ENCODE data around the gene NMBR.
A peak's percentile ranks its signal among the peaks of the same experiment; 100 is the strongest.
"Not testable (repeated sequence)": the region's sequence is repeated elsewhere in the genome, so short reads cannot be mapped to it uniquely, and the experiment has no call there.

NMBR gene

DNA sequence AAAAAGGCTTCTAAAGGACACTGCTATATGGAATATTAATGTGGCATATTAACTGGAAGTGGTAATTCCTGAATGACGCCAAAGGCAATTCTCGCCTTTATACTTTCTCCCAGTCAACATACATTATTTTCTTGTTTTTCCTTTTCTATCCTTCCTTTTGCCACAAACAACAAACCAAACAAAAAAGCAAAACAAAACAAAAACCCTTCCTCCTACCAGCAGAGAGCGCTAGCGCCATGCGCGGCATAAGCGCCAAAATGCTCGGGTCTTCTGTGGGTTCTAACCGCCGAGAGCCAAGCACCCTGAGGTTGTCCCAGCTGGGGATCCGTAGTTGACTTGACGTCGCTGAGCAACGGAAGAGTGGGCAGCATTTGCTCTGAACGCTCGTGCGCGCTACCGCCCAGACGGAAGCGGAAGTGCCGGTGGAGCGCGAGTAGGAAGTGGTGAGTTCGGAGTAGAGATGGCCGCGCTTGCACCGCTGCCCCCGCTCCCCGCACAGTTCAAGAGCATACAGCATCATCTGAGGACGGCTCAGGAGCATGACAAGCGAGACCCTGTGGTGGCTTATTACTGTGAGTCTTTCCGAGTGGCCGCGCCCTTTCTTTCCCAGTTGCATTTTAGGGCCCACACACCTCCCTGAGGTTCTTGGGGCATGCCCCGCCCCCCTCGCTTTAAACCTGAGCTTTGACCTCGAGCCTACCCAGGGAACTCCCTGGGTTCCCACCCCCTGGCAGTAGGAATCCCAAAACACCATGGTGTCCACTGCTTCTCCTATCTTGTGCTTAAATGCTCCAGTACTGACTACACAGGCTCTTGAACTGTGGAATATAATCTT is at the start of gene NMBR, which contains the start of gene VTA1:
Gene NMBR, minus strand, starts transcription at position 295 of the 835 bp plus-strand sequence. CDS start 58,464 bp downstream, outside the sequence.
Gene VTA1, plus strand, starts transcription at position 436 of the 835 bp plus-strand sequence. Its CDS starts 25 bp downstream, at position 461.
- DNase-seq, result peak; percentile 99

- no peak for DNase-seq
Measured at GRCh38 chr6:142195862-142196541, 49.1 kb upstream of the NMBR start.

DNA sequence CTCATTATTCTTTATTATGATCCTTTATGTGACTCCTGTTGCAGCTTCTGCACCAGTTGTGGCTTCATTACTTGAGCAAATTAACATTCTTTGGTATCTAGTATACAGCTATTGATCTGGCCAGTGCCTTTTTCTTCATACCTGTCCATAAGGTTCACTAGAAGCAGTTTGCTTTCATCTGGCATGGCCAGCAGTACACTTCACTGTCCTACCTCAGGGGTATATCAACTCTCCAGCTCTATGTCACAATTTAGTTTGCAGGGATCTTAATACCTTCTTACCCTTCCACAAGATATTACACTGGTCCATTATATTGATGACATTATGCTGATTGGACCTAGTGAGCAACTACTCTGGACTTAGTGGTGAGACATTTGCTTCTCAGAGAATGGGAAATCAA is 46.7 kb upstream of the NMBR start:
- DNase-seq, result no peak

- no peak for DNase-seq
Measured at GRCh38 chr6:142192343-142192742, 45.4 kb upstream of the NMBR start.

GRCh38 chr6:142189057-142189456 is 42.1 kb upstream of the NMBR start:
- no peak for DNase-seq

GRCh38 chr6:142188341-142188740 is 41.4 kb upstream of the NMBR start:
- DNase-seq, result not testable (repeated sequence)

- no peak for DNase-seq
Measured at GRCh38 chr6:142187209-142187608, 40.3 kb upstream of the NMBR start.

DNA sequence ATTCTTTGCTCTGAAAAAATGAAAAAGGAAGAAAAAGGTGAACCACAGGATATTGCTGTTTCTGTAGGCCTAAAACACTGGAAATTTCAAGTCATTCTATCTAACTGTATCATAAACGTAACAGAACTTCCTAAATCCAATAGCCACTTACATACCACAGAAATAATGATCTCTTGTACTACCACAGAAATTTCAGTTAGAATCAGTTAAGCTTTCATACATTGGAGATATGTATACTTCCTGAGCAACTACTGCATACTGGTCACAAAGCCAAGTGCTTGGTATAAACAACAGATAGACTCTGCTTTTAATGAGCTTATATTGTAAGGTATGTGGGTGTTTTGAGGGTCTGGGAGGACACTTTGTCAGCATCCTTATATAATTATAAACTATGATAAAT is 38.7 kb upstream of the NMBR start:
- DNase-seq, result no peak

- no peak for DNase-seq
Measured at GRCh38 chr6:142184307-142184706, 37.4 kb upstream of the NMBR start.

DNA sequence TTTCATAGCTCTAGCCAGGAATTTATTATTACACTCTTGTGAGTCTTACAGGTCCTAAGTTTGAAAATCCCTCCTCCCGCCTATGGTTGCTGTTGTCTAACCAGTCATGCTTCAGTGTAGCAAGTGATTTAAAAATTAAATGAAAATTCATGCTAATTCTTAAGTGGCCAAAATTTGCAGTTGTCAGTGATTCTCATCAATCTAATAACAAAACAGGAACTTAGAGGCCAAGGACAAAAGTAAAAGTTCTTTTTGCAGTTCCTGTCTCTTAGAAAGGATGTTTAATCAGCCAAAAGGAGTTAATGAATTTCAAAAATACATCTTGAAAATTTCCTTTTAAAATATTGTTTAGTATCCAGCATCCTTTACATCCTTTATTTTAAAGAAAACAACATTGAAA is 36.4 kb upstream of the NMBR start:
- DNase-seq, result no peak

- no peak for DNase-seq
Measured at GRCh38 chr6:142182004-142182403, 35.1 kb upstream of the NMBR start.

GRCh38 chr6:142178129-142178528 is 31.2 kb upstream of the NMBR start:
- DNase-seq, result no peak

DNA sequence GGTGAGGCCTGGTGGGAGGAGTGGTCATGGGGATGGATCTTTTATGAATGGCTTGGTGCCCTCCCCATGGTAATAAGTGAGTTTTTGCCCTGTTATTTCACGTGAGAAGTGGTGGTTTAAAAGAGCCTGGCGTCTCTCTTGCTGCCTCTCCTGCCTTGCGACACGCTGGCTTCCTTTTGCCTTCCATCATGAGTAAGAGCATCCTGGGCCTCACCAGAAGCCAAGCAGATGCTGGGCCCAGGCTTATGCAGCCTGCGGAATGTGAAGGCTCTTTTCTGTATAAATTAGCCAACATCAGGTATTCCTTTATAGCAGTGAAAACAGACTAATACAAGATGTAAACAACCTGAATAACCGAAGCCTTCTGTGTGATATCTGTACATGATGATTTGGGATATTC is 27.8 kb upstream of the NMBR start:
- DNase-seq, result no peak

DNA sequence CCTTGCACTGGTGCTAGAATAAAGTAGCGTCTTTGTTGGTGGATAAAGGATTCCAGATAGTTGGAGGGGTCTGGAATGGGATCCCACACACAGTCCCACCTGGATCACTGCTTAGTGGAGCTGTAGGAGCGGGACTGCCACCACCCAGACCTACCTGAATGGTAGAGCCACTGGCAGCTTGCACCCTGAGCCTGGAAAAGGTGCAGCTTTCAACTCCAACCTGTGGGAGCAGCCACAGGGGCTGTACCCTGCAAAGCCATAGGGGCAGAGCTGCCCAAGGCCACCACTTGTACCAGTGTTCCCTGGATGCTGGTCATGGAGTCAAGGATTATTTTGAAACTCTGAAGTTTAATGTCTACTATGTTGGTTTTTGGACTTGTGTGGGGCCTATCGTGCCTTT is 27.1 kb upstream of the NMBR start:
- no peak for DNase-seq

GRCh38 chr6:142172758-142173157 is 25.8 kb upstream of the NMBR start:
- no peak for DNase-seq

DNA sequence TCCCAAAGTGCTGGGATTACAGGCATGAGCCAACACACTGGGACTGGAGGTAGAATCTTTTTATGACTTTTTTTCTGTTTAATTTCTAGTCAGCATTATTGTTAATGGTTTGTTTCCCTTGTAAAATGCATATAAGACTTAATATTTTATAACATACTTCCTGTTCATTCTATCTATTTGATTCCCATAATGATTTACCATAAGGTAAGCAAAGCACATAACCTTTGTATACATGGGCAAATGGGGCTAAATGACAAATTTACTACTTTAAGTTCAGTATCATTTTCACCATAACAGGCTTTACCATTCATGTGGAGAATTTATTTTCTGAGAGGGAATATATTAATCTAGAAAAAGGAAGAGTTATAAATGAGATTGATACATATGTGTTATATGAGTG is 24.4 kb upstream of the NMBR start:
- no peak for DNase-seq

DNA sequence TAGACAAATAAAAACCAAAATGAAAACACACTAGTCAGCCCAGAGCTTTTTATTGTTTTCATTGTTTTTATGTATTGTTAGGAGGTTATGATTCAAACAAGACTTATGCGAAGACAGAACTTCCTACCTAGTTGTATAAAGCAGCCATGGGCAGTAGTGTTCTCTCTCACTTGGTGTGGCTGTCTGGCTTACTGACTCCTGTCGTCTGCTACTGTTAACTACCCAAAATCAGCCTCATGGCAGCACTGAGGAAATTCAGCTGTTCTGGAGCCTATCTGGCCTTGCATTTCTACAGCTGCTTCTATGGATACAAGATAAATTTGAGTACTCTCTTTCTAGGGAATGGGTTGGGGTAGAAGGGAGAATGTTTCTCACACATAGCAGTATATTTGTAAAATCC is 20.6 kb upstream of the NMBR start:
- DNase-seq, result no peak

GRCh38 chr6:142167071-142167470 is 20.1 kb upstream of the NMBR start:
- DNase-seq, result no peak

- DNase-seq, result no peak
Measured at GRCh38 chr6:142165227-142165626, 18.3 kb upstream of the NMBR start.

DNA sequence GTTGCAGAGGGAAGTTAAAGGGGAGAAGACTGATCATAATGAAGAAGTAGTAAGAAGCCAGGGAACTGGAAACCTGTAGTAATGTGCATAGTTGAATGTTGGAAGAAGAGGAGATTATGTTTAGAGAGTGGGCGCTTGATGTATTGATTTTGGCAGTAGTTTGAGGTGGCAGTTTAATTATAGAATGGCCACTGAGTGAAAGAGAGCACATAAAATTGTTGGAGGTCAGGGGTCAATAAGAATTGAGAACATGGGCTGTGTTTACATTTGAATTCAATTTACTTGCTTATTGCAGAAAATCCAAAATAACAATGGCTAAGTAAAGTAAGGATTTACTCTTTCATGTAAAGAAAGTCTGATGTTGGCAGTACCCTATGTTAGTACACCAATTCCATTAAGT is 15.9 kb upstream of the NMBR start:
- DNase-seq, result no peak

DNA sequence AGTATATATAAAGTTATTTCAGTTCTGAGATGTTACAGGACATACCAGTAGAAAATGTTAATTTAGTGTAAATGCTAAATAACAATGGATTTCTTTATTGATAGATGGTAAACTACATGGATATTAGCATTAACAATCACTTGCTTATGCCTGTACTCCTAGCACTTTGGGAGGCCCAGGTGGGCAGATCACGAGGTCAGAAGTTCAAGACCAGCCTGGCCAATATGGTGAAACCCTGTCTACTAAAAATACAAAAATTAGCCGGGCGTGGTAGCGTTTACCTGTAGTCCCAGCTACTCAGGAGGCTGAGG is 9.8 kb upstream of the NMBR start:
- DNase-seq, result not testable (repeated sequence)

DNA sequence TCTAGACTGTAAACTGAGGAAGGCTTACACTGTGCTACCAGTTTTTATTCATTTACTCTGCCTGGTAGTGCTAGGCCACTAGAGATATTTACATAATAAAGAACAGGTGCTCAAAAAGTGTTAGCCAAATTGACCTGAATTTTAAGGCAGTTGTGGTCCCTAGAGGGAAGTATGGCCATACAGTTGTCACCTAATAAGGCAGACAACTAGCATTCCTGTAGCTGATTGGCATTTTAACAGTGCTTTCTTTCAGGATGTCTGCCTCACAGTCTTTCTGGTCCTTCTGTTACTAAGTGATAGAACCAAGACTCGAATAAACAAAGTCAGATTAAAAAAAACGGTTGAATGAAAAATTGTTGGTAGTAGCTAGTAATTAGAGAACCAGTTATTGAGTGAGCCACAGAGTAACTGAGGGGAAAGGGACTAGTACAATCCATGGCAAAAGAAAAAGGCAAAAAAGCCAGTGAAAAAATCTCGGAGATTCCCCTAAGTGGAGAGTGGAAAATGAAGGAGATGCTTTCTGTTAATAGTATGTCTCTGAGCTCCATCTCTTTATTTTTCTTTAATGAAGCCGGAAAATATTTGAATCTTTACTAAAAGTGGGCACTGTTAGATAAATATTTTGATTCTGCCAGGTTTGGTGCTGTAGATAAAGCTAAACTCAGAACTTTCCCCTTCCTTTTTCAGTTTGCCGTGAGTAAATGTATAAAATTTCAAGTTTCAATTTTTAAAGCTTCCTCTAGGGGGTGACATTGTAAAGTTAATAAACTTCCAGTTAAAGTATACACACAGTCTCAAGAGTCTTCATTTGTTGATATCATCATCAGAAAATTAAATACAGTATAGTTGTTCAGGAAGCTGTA is 9.2 kb upstream of the NMBR start:
- DNase-seq, result peak; percentile 53

DNA sequence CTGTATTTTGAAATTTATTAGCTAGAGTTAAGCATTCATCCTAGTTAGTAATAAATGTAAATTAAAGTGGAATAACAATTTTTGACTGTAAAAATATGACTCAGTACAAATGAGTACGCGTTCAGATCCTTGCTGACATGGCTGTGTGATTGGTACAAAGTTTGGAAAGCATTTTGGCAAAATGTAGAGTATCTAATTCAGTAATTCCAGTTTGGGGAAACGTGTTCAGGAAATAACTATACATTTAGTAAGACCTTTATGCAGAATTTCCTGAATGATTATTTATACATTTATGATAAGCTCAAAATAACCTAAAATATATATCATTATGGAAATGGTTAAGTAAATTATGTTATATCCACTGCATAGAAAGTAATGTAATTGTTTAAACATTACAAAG is 8.2 kb upstream of the NMBR start:
- no peak for DNase-seq

- DNase-seq, result no peak
Measured at GRCh38 chr6:142154336-142154735, 7.4 kb upstream of the NMBR start.

Measured in eye (tissue), 1 donor.